Glomerular endothelial cell (primary cell): ENCODE measurements around the gene RAB10. TPM values are rescaled to one million over a fixed set of nuclear protein-coding genes. Genes with fewer than 3 reads are reported as not detected.
"Not testable (repeated sequence)": the region's sequence is repeated elsewhere in the genome, so short reads cannot be mapped to it uniquely, and the experiment has no call there.

Experiments used
- DNase-seq: peaks from one replicate; pipeline ENCODE4 v3.0.0-alpha.2; 2011; ENCODE audit warnings: low read depth, low spot score; ENCODE audit errors: extremely low read depth
- total RNA-seq: library from RNA; depleted of rRNA; stranded (reverse); fragments of >200 nt; gene quantifications from 2 replicates; pipeline ENCODE4 v1.2.3, GENCODE V29; 2015

RAB10 gene
- total RNA-seq, 1 donor from 2014 or later, result 180 TPM

GRCh38 chr2:26144953-26145680, 111.2 kb downstream of the RAB10 start:
- DNase-seq, result peak; percentile 16

DNA sequence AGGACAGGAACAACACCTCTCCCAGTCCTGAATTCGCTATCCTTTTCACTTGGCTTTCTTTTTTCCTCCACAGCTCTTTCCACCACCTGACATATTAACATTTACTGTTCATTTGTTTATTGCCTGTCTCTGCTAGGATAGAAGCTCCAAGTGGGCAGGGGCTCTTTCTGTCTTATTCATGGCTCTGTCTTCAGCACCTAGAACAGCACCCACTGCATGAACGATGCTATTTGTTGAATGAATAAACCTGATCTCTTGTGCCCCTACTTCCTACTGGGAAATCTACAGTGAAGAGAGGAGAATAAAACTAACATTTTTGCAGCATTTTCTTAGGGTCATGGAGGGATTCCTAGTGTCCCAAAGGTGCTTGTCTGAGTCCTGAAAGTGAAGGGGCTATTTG, 114.6 kb downstream of the RAB10 start:
- no peak for DNase-seq

- DNase-seq, result no peak
These were observed 116.4 kb downstream of the RAB10 start for GRCh38 chr2:26150243-26150642.

DNA sequence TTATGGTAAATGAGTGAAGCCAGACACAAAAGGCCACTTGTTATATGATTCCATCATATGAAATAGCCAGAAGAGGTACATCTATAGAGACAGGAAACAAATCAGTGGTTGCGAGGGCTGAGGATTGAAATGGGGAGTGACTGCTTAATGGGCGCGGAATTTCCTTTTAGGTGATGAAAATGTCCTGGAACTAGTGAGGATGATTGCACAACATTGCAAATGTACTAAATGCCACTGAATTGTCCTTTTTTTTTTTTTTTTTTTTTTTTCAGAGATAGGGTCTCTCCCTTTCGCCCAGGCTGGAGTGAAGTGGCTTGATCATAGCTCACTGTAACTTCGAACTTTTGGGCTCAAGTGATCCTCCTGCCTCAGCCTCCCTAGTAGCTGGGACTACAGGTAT, 123.7 kb downstream of the RAB10 start:
- DNase-seq, result no peak

DNA sequence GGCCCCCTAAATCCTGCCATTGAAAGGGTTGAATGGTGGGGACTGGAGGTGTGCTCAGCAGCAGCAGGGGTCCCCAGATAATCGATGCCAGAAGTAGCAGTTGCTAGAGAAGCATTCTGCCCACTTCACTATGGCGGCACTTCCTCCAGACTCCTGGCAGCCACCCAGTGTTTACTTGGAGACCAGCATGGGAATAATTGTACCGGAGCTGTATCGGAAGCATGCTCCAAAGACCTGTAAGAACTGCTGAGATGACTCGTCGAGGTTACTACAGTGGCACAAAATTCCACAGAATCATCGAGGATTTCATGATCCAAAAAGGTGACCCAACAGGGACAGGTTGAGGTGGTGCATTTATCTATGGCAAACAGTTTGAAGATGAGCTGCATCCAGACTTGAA, 128.0 kb downstream of the RAB10 start:
- DNase-seq, result no peak

GRCh38 chr2:26162963-26163362, 129.1 kb downstream of the RAB10 start:
- no peak for DNase-seq

GRCh38 chr2:26164231-26164630, 130.3 kb downstream of the RAB10 start:
- DNase-seq, result no peak

GRCh38 chr2:26164641-26165211, 130.8 kb downstream of the RAB10 start:
- no peak for DNase-seq

DNA sequence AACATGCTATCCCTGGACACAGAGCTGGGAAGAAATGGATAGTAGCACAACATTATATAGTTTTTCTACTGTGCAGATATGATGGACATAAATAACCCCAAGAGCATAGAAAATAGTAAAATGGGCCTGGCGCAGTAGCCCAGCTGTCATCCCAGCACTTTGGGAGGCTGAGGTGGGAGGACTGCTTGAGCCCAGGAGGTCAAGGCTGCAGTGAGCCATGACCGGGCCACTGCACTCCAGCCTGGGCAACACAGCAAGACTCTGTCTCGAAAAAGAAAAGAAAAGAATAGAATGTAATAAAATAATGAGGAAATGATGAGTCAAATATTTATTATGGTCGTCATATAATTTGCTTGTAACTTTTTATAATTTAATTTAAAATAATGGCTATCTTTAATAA, 131.5 kb downstream of the RAB10 start:
- DNase-seq, result no peak

- DNase-seq, result not testable (repeated sequence)
These were observed 132.7 kb downstream of the RAB10 start for GRCh38 chr2:26166541-26166940.

- no peak for DNase-seq
These were observed 134.9 kb downstream of the RAB10 start for GRCh38 chr2:26168785-26169184.

DNA sequence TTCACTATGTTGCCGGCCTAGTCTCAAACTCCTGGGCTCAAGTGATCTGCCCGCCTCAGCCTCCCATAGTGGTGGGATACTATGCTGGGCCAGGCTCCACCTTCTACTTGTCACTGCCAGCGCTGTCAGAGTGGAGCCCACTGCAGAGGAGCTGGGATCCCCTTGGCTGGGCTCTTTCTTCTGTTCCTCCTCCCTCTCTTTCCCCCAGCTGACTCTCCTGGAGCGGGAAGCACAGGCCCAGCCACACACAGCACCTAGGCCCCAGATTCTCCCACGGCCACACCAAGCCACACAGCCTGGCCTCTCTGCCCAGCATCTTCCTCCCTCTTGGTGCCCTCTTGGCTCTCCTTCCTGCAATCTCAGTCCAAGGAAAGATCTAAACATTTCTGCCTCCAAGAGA, 135.3 kb downstream of the RAB10 start:
- DNase-seq, result no peak

DNA sequence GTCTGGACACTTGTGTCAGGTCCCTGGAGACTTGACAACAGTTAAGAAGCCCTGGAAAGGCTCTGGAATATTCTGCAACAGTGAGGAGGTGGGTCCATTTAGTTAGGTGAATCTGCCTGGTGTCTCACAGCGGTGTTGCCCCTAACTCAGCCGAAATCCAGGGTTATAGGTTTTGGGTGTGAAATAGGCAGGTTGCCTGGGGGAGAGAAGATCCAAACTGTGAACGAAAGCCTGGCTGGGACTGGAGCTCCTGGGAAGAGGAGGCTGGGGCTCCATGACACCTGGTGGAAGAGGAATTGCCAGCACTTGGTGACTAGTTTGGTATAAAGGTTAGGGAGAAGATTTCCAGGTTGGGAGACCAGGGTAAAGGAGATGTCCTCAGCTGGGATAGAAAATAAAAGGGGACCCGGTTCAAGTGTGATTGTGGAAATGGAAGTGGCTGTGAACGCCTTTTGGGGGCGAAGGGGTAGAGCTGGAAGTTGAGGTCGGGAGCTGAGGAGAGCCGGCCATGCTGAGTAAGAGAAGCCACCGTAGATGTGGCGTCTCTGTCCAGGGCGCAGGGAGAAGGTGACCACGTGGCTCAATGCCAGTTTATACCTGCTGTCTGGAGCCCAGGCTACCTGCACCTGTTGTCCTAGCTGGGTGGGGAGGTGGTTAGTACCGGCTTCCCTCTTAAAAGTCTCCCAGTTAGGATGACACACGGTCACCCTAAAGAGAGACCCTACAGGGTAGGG, 136.0 kb downstream of the RAB10 start:
- no peak for DNase-seq

- DNase-seq, result no peak
These were observed 136.9 kb downstream of the RAB10 start for GRCh38 chr2:26170795-26171194.

DNA sequence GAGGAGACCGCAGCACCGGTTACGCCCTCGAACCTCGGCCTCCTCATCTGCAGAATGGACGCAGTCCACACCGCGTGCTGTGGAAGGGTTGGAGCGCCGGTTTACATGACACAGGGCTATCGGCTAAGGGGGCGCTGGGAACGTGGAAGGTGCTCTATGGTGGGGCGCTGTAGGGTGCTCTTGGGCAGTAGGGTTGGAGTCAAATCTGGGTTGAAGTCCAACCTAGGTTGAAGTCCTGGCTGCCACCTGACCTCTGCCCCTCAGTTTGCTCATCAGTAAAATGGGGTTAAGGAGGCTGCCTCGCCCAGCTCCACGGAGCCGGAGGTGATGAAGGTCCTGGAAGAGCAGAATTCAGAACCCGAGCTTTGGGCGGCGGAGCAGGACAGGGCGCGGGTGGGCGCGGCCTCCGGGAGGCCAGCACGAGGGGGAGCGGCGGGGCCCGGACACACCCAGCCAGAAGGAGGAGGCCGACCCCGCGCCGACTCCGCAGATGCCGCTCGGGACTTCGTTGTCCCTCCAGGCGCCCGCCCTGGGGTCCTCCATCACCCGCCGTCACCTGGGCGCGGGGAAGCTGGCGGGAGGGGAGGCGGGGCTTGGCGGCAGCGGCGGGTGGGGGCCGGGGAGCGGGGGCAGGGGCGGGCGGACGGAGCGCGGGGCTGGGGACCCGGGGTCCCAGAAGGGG, 138.4 kb downstream of the RAB10 start:
- no peak for DNase-seq

DNA sequence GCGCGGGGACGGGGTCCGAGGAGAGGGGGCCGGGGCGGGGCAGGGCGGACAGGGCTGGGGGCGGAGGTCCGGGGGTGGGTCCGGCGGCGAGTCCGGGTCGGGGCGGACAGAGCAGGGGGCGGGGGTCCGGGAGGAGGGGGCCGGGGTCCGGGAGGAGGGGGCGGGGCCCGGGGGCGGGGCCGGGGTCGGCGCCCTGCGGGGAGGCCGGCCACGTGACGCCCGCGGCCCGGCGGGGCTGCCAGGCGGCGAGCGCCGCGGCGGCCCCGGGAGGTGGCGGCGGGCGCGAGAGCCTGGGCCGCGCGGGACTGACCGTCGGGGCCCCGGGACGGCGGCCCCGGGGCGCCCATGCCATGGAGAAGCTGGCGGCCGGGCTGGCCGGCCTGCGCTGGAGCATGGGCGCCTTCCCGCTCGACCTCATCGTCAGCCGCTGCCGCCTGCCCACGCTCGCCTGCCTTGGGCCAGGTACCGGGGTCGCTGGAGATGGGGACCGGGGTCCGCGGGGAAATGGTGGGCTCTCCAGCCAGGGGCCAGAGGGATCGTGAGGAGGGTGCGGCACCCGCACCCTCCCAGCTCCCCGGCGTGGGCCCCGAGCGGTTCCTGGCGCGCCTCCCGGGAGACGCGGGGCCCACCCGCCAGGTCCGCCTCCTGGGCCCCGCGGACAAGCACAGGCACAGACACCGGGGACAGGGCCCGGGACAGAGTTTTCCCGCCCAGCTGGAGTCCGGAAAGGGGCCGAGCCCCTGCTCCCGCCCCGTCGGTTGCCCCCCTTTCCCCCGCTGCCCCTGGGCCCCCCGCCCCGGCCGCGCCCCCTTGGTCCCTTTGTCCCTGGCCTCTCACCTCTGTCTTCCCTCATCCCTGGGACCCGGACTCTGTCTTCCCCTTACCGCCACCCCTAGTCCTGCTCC, 139.2 kb downstream of the RAB10 start, which contains the start of gene GAREM2:
GAREM2 (plus strand) TSS at position 218 of the 905 bp plus-strand sequence; CDS start at position 351, 133 bp downstream.
- DNase-seq, result no peak

DNA sequence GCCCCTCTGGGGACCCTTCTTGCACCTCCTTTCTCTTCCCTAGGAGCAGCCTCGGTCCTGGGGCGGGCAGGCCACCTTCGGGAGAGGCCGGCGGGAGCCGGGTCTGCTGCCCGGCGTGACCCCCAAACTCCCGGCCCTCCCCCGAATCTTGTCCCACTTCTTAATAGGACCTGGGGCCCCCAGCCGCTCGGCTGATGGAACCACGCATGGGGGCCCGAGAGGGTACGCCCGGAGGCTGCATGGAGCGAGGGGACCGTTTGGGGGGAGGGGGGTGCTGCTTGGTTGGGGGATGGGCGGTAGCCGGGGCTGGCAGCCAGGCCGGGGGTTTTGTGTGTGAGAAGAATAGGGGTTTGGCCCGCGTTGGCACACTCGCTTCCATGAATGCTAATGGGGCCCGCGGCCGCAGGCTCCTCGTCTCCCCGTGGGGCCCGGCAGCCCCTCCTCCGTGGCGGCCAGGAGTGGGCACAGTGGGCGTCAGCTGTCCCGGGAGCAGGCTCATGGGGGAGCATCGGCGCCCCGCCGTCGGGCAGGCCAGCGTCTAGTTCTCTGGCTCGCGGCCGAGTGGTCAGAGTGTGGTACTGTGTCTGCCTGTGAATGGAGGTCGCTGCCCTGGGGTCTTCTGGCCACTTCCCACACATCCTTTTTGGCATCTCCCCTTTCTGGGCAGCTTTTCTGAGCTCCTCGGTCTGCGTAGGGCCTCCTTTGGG, 140.0 kb downstream of the RAB10 start:
- no peak for DNase-seq

DNA sequence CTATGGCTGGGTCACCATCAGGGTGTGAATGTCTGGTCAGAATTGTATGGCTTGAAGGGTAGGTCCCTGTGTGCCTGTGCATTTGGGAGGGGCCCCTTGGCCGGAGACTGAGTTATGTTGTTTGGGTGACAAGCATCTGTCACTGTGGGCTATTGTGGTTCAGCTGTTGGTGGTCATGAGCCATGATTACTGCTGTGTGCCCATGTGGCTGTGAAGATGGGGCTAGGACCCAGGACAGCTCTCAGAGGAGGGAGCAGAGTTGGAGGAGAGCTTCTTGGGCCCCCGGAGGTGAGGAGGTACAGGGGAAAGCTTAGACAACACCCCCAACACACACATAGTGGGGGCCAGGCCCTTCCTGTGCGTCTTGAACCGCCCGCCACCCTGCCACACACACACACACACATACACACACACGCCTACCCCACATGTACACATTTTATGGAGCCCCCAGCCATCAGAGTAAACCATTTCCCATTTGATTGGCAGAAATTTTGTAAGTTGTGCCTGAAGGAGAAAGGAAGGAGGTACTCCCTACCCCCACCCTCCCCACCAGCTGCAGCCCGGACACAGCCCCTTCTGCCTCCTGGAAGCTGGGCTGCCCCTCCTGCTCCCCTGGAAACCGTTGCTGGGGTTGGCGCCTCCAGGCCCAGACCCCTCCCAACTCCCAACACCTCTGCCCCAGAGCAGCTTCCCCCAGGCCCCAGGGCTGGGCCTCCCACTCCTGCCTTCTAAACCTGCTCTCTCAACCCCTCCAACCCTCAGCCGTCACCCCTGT, 141.0 kb downstream of the RAB10 start:
- no peak for DNase-seq
